GM12875 (cell line): ENCODE measurements around the gene ARL2.

ENCODE experiments used
- H3K4me3 ChIP-seq: one replicate; pipeline ENCODE4 v1.5.1; 2011; ENCODE audit warnings: low read depth, low read length, control low read depth
- CTCF ChIP-seq: IDR thresholded peaks from 2 replicates; pipeline ENCODE4 v1.5.1; 2011; ENCODE audit warnings: low read depth, mild to moderate bottlenecking, control low read depth, inconsistent platforms, low read length, moderate library complexity, borderline replicate concordance; ENCODE audit not compliant: insufficient read depth

ARL2 gene

GRCh38 chr11:65065851-65066250 lies 51.9 kb downstream of the ARL2 start:
- no peak for TF ChIP-seq CTCF
- H3K4me3 ChIP-seq, result no peak overlapping the region

GRCh38 chr11:65066315-65066714 lies 52.4 kb downstream of the ARL2 start:
- no peak for TF ChIP-seq CTCF

GRCh38 chr11:65066805-65067291 lies 52.9 kb downstream of the ARL2 start:
- no peak for TF ChIP-seq CTCF
- H3K4me3 ChIP-seq, result no peak overlapping the region

More at GRCh38 chr11:65066315-65066714, 52.4 kb downstream of the ARL2 start:
- no peak overlapping the region for H3K4me3 ChIP-seq

GRCh38 chr11:65067446-65067845 lies 53.5 kb downstream of the ARL2 start:
- H3K4me3 ChIP-seq, result no peak overlapping the region
- no peak for TF ChIP-seq CTCF

GRCh38 chr11:65069217-65069616 lies 55.3 kb downstream of the ARL2 start:
- no peak overlapping the region for H3K4me3 ChIP-seq

More at GRCh38 chr11:65069217-65069616, 55.3 kb downstream of the ARL2 start:
- TF ChIP-seq CTCF, result no peak
